Measurements from ENCODE around the gene PSMB3. TPM values are rescaled to one million over a fixed set of nuclear protein-coding genes. Genes with fewer than 3 reads are reported as not detected.

Gene PSMB3
- total RNA-seq, 1 experiment from 2014 or later = 273 TPM

DNA sequence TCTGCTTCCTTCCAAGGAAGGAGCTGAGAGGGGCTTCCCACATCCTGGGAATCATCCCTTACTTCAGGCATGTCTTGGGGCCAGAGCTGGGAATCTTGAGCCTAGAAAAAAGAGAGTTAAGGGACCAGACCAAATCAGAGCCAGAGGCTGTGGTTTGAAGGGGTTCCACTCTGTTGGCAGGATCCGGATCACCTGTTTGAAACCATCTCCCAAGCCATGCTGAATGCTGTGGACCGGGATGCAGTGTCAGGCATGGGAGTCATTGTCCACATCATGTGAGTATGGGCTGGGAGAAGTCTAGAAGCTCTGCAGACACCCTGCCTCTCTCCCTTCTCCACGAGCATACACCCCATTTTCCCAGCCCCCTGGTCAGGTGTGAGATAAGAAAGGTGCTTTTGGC, 9.7 kb downstream of the PSMB3 start (continued):
- TF ChIP-seq CTCF (IDR thresholded peaks at IDR 0.05) = no peak

GRCh38 chr17:38766341-38766740, 13.8 kb downstream of the PSMB3 start:
- Mint-ChIP-seq H3K4me3 (no peak overlapping the region), H3K27me3 (ENCODE audit: low read depth) (no peaks in the 10 kb centered on the region), H3K36me3 (peaks cover 77% of the 10 kb centered on the region), H3K4me1 (no peaks in the 10 kb centered on the region), H3K9me3 (no peaks in the 10 kb centered on the region), H3K27ac (no peak overlapping the region; the same call in 1 of the 2 replicates)
- TF ChIP-seq, protein P1, sequence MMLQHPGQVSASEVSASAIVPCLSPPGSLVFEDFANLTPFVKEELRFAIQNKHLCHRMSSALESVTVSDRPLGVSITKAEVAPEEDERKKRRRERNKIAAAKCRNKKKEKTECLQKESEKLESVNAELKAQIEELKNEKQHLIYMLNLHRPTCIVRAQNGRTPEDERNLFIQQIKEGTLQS (CRISPR knock-in tag; conservative IDR thresholded peaks at IDR 0.05) = no peak
- TF ChIP-seq ZNF317 (CRISPR knock-in tag; IDR thresholded peaks at IDR 0.05; ENCODE audit: borderline replicate concordance, low read depth) = no peak
- no peak for TF ChIP-seq JAZF1 (CRISPR knock-in tag; IDR thresholded peaks at IDR 0.05)
- no peak for TF ChIP-seq NR1H2 (CRISPR knock-in tag; IDR thresholded peaks at IDR 0.05)
- no peak for TF ChIP-seq NFYB (CRISPR knock-in tag; conservative IDR thresholded peaks at IDR 0.05; ENCODE audit: low read depth)
- no peak for TF ChIP-seq TCF7 (CRISPR knock-in tag; IDR thresholded peaks at IDR 0.05; ENCODE audit: low read depth)
- TF ChIP-seq NFATC4 (CRISPR knock-in tag; IDR thresholded peaks at IDR 0.05) = no peak
- no peak for TF ChIP-seq NR2C2 (CRISPR knock-in tag; IDR thresholded peaks at IDR 0.05)
- TF ChIP-seq FOXP4 (CRISPR knock-in tag; IDR thresholded peaks at IDR 0.05) = no peak
- no peak for TF ChIP-seq ZBTB21 (CRISPR knock-in tag; IDR thresholded peaks at IDR 0.05; ENCODE audit: borderline replicate concordance)
- ATAC-seq (no peak), DNase-seq (ENCODE audit: low spot score) (no peak)
- ChIA-PET CTCF (no interaction called here), POLR2A (no interaction called here)

GRCh38 chr17:38768417-38768816, 15.9 kb downstream of the PSMB3 start:
- no peaks in the 10 kb centered on the region for H3K4me1 Mint-ChIP-seq
- ATAC-seq (no peak), DNase-seq (ENCODE audit: low spot score) (no peak)
- CTCF ChIA-PET = no interaction called here
- no peak overlapping the region for H3K27ac Mint-ChIP-seq
- no peak for TF ChIP-seq SOX15 (CRISPR knock-in tag; IDR thresholded peaks at IDR 0.05)
- TF ChIP-seq GTF2I (CRISPR knock-in tag; conservative IDR thresholded peaks at IDR 0.05) = no peak
- no peak for TF ChIP-seq E2F1 (CRISPR knock-in tag; IDR thresholded peaks at IDR 0.05)
- no peak for TF ChIP-seq ZNF423 (CRISPR knock-in tag; IDR thresholded peaks at IDR 0.05)
- TF ChIP-seq PREB (CRISPR knock-in tag; IDR thresholded peaks at IDR 0.05; ENCODE audit: borderline replicate concordance) = no peak
- TF ChIP-seq ESRRA (CRISPR knock-in tag; IDR thresholded peaks at IDR 0.05; ENCODE audit: borderline replicate concordance) = no peak
- no peak for TF ChIP-seq FOXP4 (CRISPR knock-in tag; IDR thresholded peaks at IDR 0.05)
- no peak overlapping the region for H3K4me3 Mint-ChIP-seq
- POLR2A ChIA-PET = interaction anchor here (0.7 to 1.4 kb wide), 2 partner anchors 26 to 49 kb away, joined by 3 to 6 read pairs; no protein-coding TSS in a partner anchor
- no peaks in the 10 kb centered on the region for H3K9me3 Mint-ChIP-seq
- H3K36me3 Mint-ChIP-seq = peaks cover 84% of the 10 kb centered on the region
- H3K27me3 Mint-ChIP-seq (ENCODE audit: low read depth) = no peaks in the 10 kb centered on the region

All from WTC11 (cell line).